ENCODE data around the gene COG7. TPM values are rescaled to one million over a fixed set of nuclear protein-coding genes. Genes with fewer than 3 reads are reported as not detected.
"Not testable (repeated sequence)": the region's sequence is repeated elsewhere in the genome, so short reads cannot be mapped to it uniquely, and the experiment has no call there.

Gene COG7
- total RNA-seq, 8 experiments from 2014 or later, result 7.2 to 29.6 (median 10.8) TPM

GRCh38 chr16:23377071-23377931 is 75.7 kb downstream of the COG7 start:
- 5 to 88% (median 62%) methylated on average over 1 to 2 of the region's 9 CpGs; no CpG with 5 or more reads in 3 of the 10 experiments for WGBS, 10 experiments

GRCh38 chr16:23375643-23376042 is 77.3 kb downstream of the COG7 start:
- H3K4me1 ChIP-seq (replicated peaks in 1 of 2), result peaks cover 0 to 5% of the 10 kb centered on the region in 2 donors
- H3K27ac ChIP-seq, result no peak overlapping the region
- no peak overlapping the region for H3K4me3 ChIP-seq
- WGBS, 10 experiments, result 47 to 100% methylated on average over 1 to 3 of the region's 7 CpGs; no CpG with 5 or more reads in 8 of the 10 experiments
- no peak for ATAC-seq (replicated peaks in 6 of 8)
- in situ Hi-C loops (cut with MboI; ENCODE audit: low pct_unique_long_range_greater_than_20kb in 2 of 9, low sequenced_read_pairs in 9 of 9, unreplicated experiment in 9 of 9), result loop anchor here in 1 of 9 experiments (25.0 kb wide), 1 partner anchor 112 kb away; no protein-coding TSS in a partner anchor

More at GRCh38 chr16:23377071-23377931, 75.7 kb downstream of the COG7 start:
- ATAC-seq (replicated peaks in 6 of 8), result no peak
- in situ Hi-C loops (cut with MboI; ENCODE audit: low pct_unique_long_range_greater_than_20kb in 2 of 9, low sequenced_read_pairs in 9 of 9, unreplicated experiment in 9 of 9), result loop anchor here in 1 of 9 experiments (25.0 kb wide), 1 partner anchor 110 kb away; no protein-coding TSS in a partner anchor
- no peak overlapping the region for H3K4me3 ChIP-seq
- H3K27ac ChIP-seq, result no peak overlapping the region
- H3K4me1 ChIP-seq (replicated peaks in 1 of 2), result peaks cover 0 to 5% of the 10 kb centered on the region in 2 donors

GRCh38 chr16:23374721-23375510 is 78.1 kb downstream of the COG7 start:
- no peak for ATAC-seq (replicated peaks in 6 of 8)
- Histone ChIP-seq H3K4me1 (replicated peaks in 1 of 2) (peaks cover 0 to 5% of the 10 kb centered on the region in 2 donors), H3K27ac (no peak overlapping the region), H3K4me3 (no peak overlapping the region)
- in situ Hi-C loops (cut with MboI; ENCODE audit: low pct_unique_long_range_greater_than_20kb in 2 of 9, low sequenced_read_pairs in 9 of 9, unreplicated experiment in 9 of 9), result loop anchor here in 1 of 9 experiments (25.0 kb wide), 1 partner anchor 112 kb away; no protein-coding TSS in a partner anchor
- WGBS, 10 experiments, result 55 to 90% (median 78%) methylated on average over 1 to 9 of the region's 17 CpGs; no CpG with 5 or more reads in 2 of the 10 experiments

GRCh38 chr16:23373436-23374219 is 79.4 kb downstream of the COG7 start:
- WGBS, 10 experiments, result 25 to 100% (median 73%) methylated on average over 1 to 7 of the region's 13 CpGs; no CpG with 5 or more reads in 5 of the 10 experiments
- peaks cover 0 to 5% of the 10 kb centered on the region in 2 donors for H3K4me1 ChIP-seq (replicated peaks in 1 of 2)
- no peak overlapping the region for H3K27ac ChIP-seq
- no peak for ATAC-seq (replicated peaks in 6 of 8)
- in situ Hi-C loops (cut with MboI; ENCODE audit: low pct_unique_long_range_greater_than_20kb in 2 of 9, low sequenced_read_pairs in 9 of 9, unreplicated experiment in 9 of 9), result no loop called here
- H3K4me3 ChIP-seq, result no peak overlapping the region

GRCh38 chr16:23371368-23371767 is 81.6 kb downstream of the COG7 start:
- ATAC-seq (replicated peaks in 6 of 8), result no peak
- Histone ChIP-seq H3K4me1 (replicated peaks in 1 of 2) (no peaks in the 10 kb centered on the region), H3K27ac (no peak overlapping the region), H3K4me3 (no peak overlapping the region)
- in situ Hi-C loops (cut with MboI; ENCODE audit: low pct_unique_long_range_greater_than_20kb in 2 of 9, low sequenced_read_pairs in 9 of 9, unreplicated experiment in 9 of 9), result no loop called here
- no CpG with 5 or more reads among the region's 9 CpGs for WGBS, 10 experiments

- H3K4me1 ChIP-seq (replicated peaks in 1 of 2), result no peaks in the 10 kb centered on the region
- in situ Hi-C loops (cut with MboI; ENCODE audit: low pct_unique_long_range_greater_than_20kb in 2 of 9, low sequenced_read_pairs in 9 of 9, unreplicated experiment in 9 of 9), result no loop called here
- ATAC-seq (replicated peaks in 6 of 8), result no peak
- WGBS, 10 experiments, result 20 to 79% (median 50%) methylated on average over 1 to 3 of the region's 7 CpGs; no CpG with 5 or more reads in 5 of the 10 experiments
- no peak overlapping the region for H3K27ac ChIP-seq
- no peak overlapping the region for H3K4me3 ChIP-seq
These were observed 83.6 kb downstream of the COG7 start for GRCh38 chr16:23369416-23369815.

- no peaks in the 10 kb centered on the region for H3K4me1 ChIP-seq (replicated peaks in 1 of 2)
- 34 to 81% (median 72%) methylated on average over 1 to 5 of the region's 5 CpGs; no CpG with 5 or more reads in 2 of the 10 experiments for WGBS, 10 experiments
- H3K4me3 ChIP-seq, result no peak overlapping the region
- in situ Hi-C loops (cut with MboI; ENCODE audit: low pct_unique_long_range_greater_than_20kb in 2 of 9, low sequenced_read_pairs in 9 of 9, unreplicated experiment in 9 of 9), result no loop called here
- H3K27ac ChIP-seq, result no peak overlapping the region
- ATAC-seq (replicated peaks in 6 of 8), result peak in 2 of 8 experiments; percentile 43 to 65
These were observed 84.5 kb downstream of the COG7 start for GRCh38 chr16:23368469-23368868.

GRCh38 chr16:23367988-23368387 is 85.0 kb downstream of the COG7 start:
- Histone ChIP-seq H3K4me1 (replicated peaks in 1 of 2) (no peaks in the 10 kb centered on the region), H3K27ac (no peak overlapping the region), H3K4me3 (no peak overlapping the region)
- 0 to 82% (median 50%) methylated on average over 1 to 5 of the region's 8 CpGs; no CpG with 5 or more reads in 5 of the 10 experiments for WGBS, 10 experiments
- ATAC-seq (replicated peaks in 6 of 8), result no peak
- in situ Hi-C loops (cut with MboI; ENCODE audit: low pct_unique_long_range_greater_than_20kb in 2 of 9, low sequenced_read_pairs in 9 of 9, unreplicated experiment in 9 of 9), result no loop called here

- in situ Hi-C loops (cut with MboI; ENCODE audit: low pct_unique_long_range_greater_than_20kb in 2 of 9, low sequenced_read_pairs in 9 of 9, unreplicated experiment in 9 of 9), result no loop called here
- no peak overlapping the region for H3K27ac ChIP-seq
- no peak for ATAC-seq (replicated peaks in 6 of 8)
- H3K4me1 ChIP-seq (replicated peaks in 1 of 2), result no peaks in the 10 kb centered on the region
- 83 to 94% (median 87%) methylated on average over 3 to 9 of the region's 10 CpGs; no CpG with 5 or more reads in 6 of the 10 experiments for WGBS, 10 experiments
- H3K4me3 ChIP-seq, result no peak overlapping the region
These were observed 85.4 kb downstream of the COG7 start for GRCh38 chr16:23367564-23367963.

- H3K27ac ChIP-seq; ATAC-seq (replicated peaks in 6 of 8); H3K4me1 ChIP-seq (replicated peaks in 1 of 2); in situ Hi-C loops (cut with MboI; ENCODE audit: low pct_unique_long_range_greater_than_20kb in 2 of 9, low sequenced_read_pairs in 9 of 9, unreplicated experiment in 9 of 9); H3K4me3 ChIP-seq: not testable (repeated sequence)
- 30 to 95% (median 88%) methylated on average over 1 to 6 of the region's 7 CpGs; no CpG with 5 or more reads in 3 of the 10 experiments for WGBS, 10 experiments
These were observed 86.6 kb downstream of the COG7 start for GRCh38 chr16:23366341-23366740.

- H3K4me3 ChIP-seq, result no peak overlapping the region
- no peaks in the 10 kb centered on the region for H3K4me1 ChIP-seq (replicated peaks in 1 of 2)
- no peak overlapping the region for H3K27ac ChIP-seq
- 0 to 53% (median 40%) methylated on average over 1 to 5 of the region's 5 CpGs; no CpG with 5 or more reads in 1 of the 10 experiments for WGBS, 10 experiments
- in situ Hi-C loops (cut with MboI; ENCODE audit: low pct_unique_long_range_greater_than_20kb in 2 of 9, low sequenced_read_pairs in 9 of 9, unreplicated experiment in 9 of 9), result no loop called here
- no peak for ATAC-seq (replicated peaks in 6 of 8)
These were observed 87.3 kb downstream of the COG7 start for GRCh38 chr16:23365602-23366240.

All from motor neuron (in vitro differentiated cells).